ENCODE results near the gene CHAD.

GRCh38 chr17:50462446-50462845, 6.2 kb downstream of the CHAD start:
- TF ChIP-seq, protein P1, sequence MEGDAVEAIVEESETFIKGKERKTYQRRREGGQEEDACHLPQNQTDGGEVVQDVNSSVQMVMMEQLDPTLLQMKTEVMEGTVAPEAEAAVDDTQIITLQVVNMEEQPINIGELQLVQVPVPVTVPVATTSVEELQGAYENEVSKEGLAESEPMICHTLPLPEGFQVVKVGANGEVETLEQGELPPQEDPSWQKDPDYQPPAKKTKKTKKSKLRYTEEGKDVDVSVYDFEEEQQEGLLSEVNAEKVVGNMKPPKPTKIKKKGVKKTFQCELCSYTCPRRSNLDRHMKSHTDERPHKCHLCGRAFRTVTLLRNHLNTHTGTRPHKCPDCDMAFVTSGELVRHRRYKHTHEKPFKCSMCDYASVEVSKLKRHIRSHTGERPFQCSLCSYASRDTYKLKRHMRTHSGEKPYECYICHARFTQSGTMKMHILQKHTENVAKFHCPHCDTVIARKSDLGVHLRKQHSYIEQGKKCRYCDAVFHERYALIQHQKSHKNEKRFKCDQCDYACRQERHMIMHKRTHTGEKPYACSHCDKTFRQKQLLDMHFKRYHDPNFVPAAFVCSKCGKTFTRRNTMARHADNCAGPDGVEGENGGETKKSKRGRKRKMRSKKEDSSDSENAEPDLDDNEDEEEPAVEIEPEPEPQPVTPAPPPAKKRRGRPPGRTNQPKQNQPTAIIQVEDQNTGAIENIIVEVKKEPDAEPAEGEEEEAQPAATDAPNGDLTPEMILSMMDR (IDR thresholded peaks at IDR 0.05; ENCODE audit: low read length) = no peak
- TF ChIP-seq EZH2phosphoT487 (IDR thresholded peaks at IDR 0.05; ENCODE audit: low read length) (no peak), EZH2 (optimal IDR thresholded peaks at IDR 0.05; ENCODE audit: low read depth, low read length) (no peak)
